ENCODE measurements around the gene CACNB2. TPM values are rescaled to one million over a fixed set of nuclear protein-coding genes. Genes with fewer than 3 reads are reported as not detected.

CACNB2 gene
- total RNA-seq, 1 donor from 2014 or later = 3.5 TPM

- no peak overlapping the region for H3K27ac ChIP-seq
- no peak overlapping the region for H3K27ac Mint-ChIP-seq
- no peak overlapping the region for H3K4me3 ChIP-seq
These were observed 225.0 kb downstream of the CACNB2 start for GRCh38 chr10:18364987-18365775.

DNA sequence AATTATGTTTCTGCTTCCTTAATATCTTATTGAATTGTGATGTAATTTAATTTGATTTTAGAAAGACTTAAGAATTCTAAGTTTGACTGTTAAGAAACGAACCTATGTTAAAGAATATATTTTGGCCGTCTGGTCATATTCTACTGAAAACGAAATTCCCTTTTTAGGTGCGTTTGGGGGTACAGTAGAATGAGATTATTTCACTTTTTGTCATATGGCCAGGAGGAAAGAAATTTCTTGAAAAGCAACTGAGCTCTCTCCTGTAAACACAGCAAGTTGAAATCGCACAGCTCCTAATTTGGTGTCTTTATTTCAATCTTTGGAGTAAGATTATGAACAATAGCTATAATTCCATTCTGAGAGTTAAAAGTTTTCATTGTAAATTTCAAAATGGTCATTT, 227.6 kb downstream of the CACNB2 start:
- Histone ChIP-seq H3K27ac (no peak overlapping the region), H3K4me1 (no peaks in the 10 kb centered on the region), H4K20me1 (ENCODE audit: low read depth) (no peaks in the 10 kb centered on the region), H2AFZ (replicated peaks) (no peak overlapping the region), H3K4me2 (no peak overlapping the region), H3K79me2 (ENCODE audit: low read depth) (no peaks in the 10 kb centered on the region), H3K4me3 (no peak overlapping the region), H3F3A (ENCODE audit: low read depth) (no peaks in the 10 kb centered on the region), H3K9me3 (ENCODE audit: low read depth) (no peaks in the 10 kb centered on the region), H3K9ac (no peak overlapping the region), H3K27me3 (no peaks in the 10 kb centered on the region), H3K36me3 (no peaks in the 10 kb centered on the region)
- DNase-seq (ENCODE audit: low spot score) = no peak
- no peaks in the 10 kb centered on the region for H3K36me3 Mint-ChIP-seq
- no peak overlapping the region for H3K27ac Mint-ChIP-seq
- TF ChIP-seq EZH2phosphoT487 (IDR thresholded peaks at IDR 0.05) (no peak), EZH2 (IDR thresholded peaks at IDR 0.05) (no peak)
- TF ChIP-seq, protein P1, sequence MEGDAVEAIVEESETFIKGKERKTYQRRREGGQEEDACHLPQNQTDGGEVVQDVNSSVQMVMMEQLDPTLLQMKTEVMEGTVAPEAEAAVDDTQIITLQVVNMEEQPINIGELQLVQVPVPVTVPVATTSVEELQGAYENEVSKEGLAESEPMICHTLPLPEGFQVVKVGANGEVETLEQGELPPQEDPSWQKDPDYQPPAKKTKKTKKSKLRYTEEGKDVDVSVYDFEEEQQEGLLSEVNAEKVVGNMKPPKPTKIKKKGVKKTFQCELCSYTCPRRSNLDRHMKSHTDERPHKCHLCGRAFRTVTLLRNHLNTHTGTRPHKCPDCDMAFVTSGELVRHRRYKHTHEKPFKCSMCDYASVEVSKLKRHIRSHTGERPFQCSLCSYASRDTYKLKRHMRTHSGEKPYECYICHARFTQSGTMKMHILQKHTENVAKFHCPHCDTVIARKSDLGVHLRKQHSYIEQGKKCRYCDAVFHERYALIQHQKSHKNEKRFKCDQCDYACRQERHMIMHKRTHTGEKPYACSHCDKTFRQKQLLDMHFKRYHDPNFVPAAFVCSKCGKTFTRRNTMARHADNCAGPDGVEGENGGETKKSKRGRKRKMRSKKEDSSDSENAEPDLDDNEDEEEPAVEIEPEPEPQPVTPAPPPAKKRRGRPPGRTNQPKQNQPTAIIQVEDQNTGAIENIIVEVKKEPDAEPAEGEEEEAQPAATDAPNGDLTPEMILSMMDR (IDR thresholded peaks at IDR 0.05) = no peak
- no peak overlapping the region for H3K4me3 Mint-ChIP-seq
- H3K4me1 Mint-ChIP-seq = peaks cover 2% of the 10 kb centered on the region
- no peaks in the 10 kb centered on the region for H3K27me3 Mint-ChIP-seq (ENCODE audit: insufficient read depth, low read depth)
- H3K9me3 Mint-ChIP-seq = no peaks in the 10 kb centered on the region

More at GRCh38 chr10:18364987-18365775, 225.0 kb downstream of the CACNB2 start:
- Mint-ChIP-seq H3K27me3 (ENCODE audit: insufficient read depth, low read depth) (peaks cover 3% of the 10 kb centered on the region), H3K4me1 (peaks cover 6% of the 10 kb centered on the region), H3K9me3 (no peaks in the 10 kb centered on the region), H3K4me3 (no peak overlapping the region), H3K36me3 (no peaks in the 10 kb centered on the region)
- no peak for DNase-seq (ENCODE audit: low spot score)
- Histone ChIP-seq H4K20me1 (ENCODE audit: low read depth) (no peaks in the 10 kb centered on the region), H3K36me3 (no peaks in the 10 kb centered on the region), H3K4me1 (no peaks in the 10 kb centered on the region), H3K9me3 (ENCODE audit: low read depth) (no peaks in the 10 kb centered on the region), H3K79me2 (ENCODE audit: low read depth) (no peaks in the 10 kb centered on the region), H3F3A (ENCODE audit: low read depth) (no peaks in the 10 kb centered on the region), H3K4me2 (no peak overlapping the region), H3K9ac (no peak overlapping the region), H2AFZ (replicated peaks) (no peak overlapping the region), H3K27me3 (no peaks in the 10 kb centered on the region)
- TF ChIP-seq, protein P1 (IDR thresholded peaks at IDR 0.05) = no peak
- no peak for TF ChIP-seq EZH2 (IDR thresholded peaks at IDR 0.05)

- Mint-ChIP-seq H3K27me3 (ENCODE audit: insufficient read depth, low read depth) (no peaks in the 10 kb centered on the region), H3K9me3 (no peaks in the 10 kb centered on the region)
- no peaks in the 10 kb centered on the region for H3K36me3 ChIP-seq
These were observed 228.0 kb downstream of the CACNB2 start for GRCh38 chr10:18368273-18368672.

More at GRCh38 chr10:18368273-18368672, 228.0 kb downstream of the CACNB2 start:
- H3K4me3 Mint-ChIP-seq = no peak overlapping the region
- no peak overlapping the region for H3K27ac ChIP-seq
- H3K4me3 ChIP-seq = no peak overlapping the region
- no peaks in the 10 kb centered on the region for H4K20me1 ChIP-seq (ENCODE audit: low read depth)
- TF ChIP-seq, protein P1 (IDR thresholded peaks at IDR 0.05) = no peak
- TF ChIP-seq EZH2phosphoT487 (IDR thresholded peaks at IDR 0.05) = no peak
- no peak for TF ChIP-seq EZH2 (IDR thresholded peaks at IDR 0.05)
- no peaks in the 10 kb centered on the region for H3K36me3 Mint-ChIP-seq
- no peaks in the 10 kb centered on the region for H3K4me1 ChIP-seq
- no peak overlapping the region for H3K4me2 ChIP-seq
- no peaks in the 10 kb centered on the region for H3K9me3 ChIP-seq (ENCODE audit: low read depth)
- DNase-seq (ENCODE audit: low spot score) = no peak
- H2AFZ ChIP-seq (replicated peaks) = no peak overlapping the region
- no peak overlapping the region for H3K9ac ChIP-seq
- no peaks in the 10 kb centered on the region for H3K79me2 ChIP-seq (ENCODE audit: low read depth)
- H3K27ac Mint-ChIP-seq = no peak overlapping the region
- no peaks in the 10 kb centered on the region for H3K27me3 ChIP-seq
- no peaks in the 10 kb centered on the region for H3F3A ChIP-seq (ENCODE audit: low read depth)
- peaks cover 2% of the 10 kb centered on the region for H3K4me1 Mint-ChIP-seq

All from neural progenitor cell (in vitro differentiated cells).